AG09319 (cell line): ENCODE results near the gene CCL11.

Experiments
- DNase-seq: peaks from one replicate; pipeline ENCODE4 v3.0.0-alpha.2; 2010; ENCODE audit warnings: low read depth; ENCODE audit errors: extremely low read depth
- CTCF ChIP-seq: IDR thresholded peaks from 2 replicates; pipeline ENCODE4 v1.5.1; 2011; ENCODE audit warnings: low read depth, mild to moderate bottlenecking, inconsistent platforms, low read length, moderate library complexity

CCL11 gene

GRCh38 chr17:34252095-34252443, 33.5 kb upstream of the CCL11 start:
- DNase-seq, result no peak
- no peak for TF ChIP-seq CTCF

- DNase-seq, result peak; percentile 83
- no peak for TF ChIP-seq CTCF
These were observed 33.0 kb upstream of the CCL11 start for GRCh38 chr17:34252444-34253138.

GRCh38 chr17:34253139-34253525, 32.4 kb upstream of the CCL11 start:
- no peak for TF ChIP-seq CTCF
- DNase-seq, result no peak

GRCh38 chr17:34254146-34254545, 31.4 kb upstream of the CCL11 start:
- DNase-seq, result peak; percentile 44
- no peak for TF ChIP-seq CTCF

GRCh38 chr17:34254651-34255380, 30.7 kb upstream of the CCL11 start, which contains the start of gene CCL2:
Gene CCL2, plus strand, starts transcription at chr17:34255285. Its CDS starts 65 bp downstream, at chr17:34255350.
- peak; percentile 48 for DNase-seq
- no peak for TF ChIP-seq CTCF

GRCh38 chr17:34255381-34255732, 30.2 kb upstream of the CCL11 start:
- TF ChIP-seq CTCF, result no peak
- DNase-seq, result no peak

- DNase-seq, result no peak
These were observed 29.7 kb upstream of the CCL11 start for GRCh38 chr17:34255841-34256240.

More at GRCh38 chr17:34255841-34256240, 29.7 kb upstream of the CCL11 start:
- TF ChIP-seq CTCF, result no peak
